ENCODE results near the gene GFPT2.

- TF ChIP-seq CTCF (IDR thresholded peaks at IDR 0.05): no peak
- TF ChIP-seq POLR2A (IDR thresholded peaks at IDR 0.05): no peak
- TF ChIP-seq EP300 (IDR thresholded peaks at IDR 0.05): no peak
Observed at GRCh38 chr5:180352116-180353047, 754 bp downstream of the GFPT2 start.
